ENCODE measurements around the gene GNG12.

- TF ChIP-seq ZNF274 (IDR thresholded peaks at IDR 0.05; ENCODE audit: borderline replicate concordance, low read depth, low read length) (no peak), ZNF512 (tag; IDR thresholded peaks at IDR 0.05) (no peak), EP300 (IDR thresholded peaks at IDR 0.05; ENCODE audit: low read length) (no peak), CTCF (IDR thresholded peaks at IDR 0.05 in 2 of 3, conservative IDR thresholded peaks at IDR 0.05 in 1 of 3; ENCODE audit: insufficient read depth in 2 of 3, low read depth in 1 of 3, low read length in 3 of 3) (no peak), NFE2L1 (tag; IDR thresholded peaks at IDR 0.05; ENCODE audit: borderline replicate concordance, low read depth) (no peak), MXI1 (IDR thresholded peaks at IDR 0.05; ENCODE audit: low read depth, low read length) (no peak), TRIM24 (IDR thresholded peaks at IDR 0.05) (no peak), ZSCAN29 (IDR thresholded peaks at IDR 0.05) (no peak), ZNF830 (CRISPR knock-in tag; IDR thresholded peaks at IDR 0.05) (no peak), EGR1 (conservative IDR thresholded peaks at IDR 0.05) (no peak), ZBTB9 (CRISPR knock-in tag; IDR thresholded peaks at IDR 0.05) (no peak), EZH2 (IDR thresholded peaks at IDR 0.05; ENCODE audit: borderline replicate concordance, low read depth, low read length) (no peak), CREB1 (IDR thresholded peaks at IDR 0.05) (no peak), CREB1 (CRISPR knock-in tag; IDR thresholded peaks at IDR 0.05) (no peak)
Observed at GRCh38 chr1:67687198-67687545, 146.1 kb downstream of the GNG12 start.

Measured in K562 (cell line).